H1 (cell line): Measurements from ENCODE around the gene ZNF256. TPM values are rescaled to one million over a fixed set of nuclear protein-coding genes. Genes with fewer than 3 reads are reported as not detected.

Source experiments
- CTCF ChIA-PET: fragments of 300-600 bp; sonication (Branson Sonifier 250); formaldehyde crosslinking; loops from one replicate; lab custom pipeline; 2021; ENCODE audit not compliant: partially characterized antibody; lab: Charles Lee
- POLR2A ChIA-PET: fragments of 300-600 bp; sonication (Branson Sonifier 250); formaldehyde crosslinking; loops from one replicate; lab custom pipeline; 2021; ENCODE audit warnings: inconsistent platforms; ENCODE audit not compliant: partially characterized antibody; lab: Charles Lee
- DNase-seq, 2 experiments: peaks; one replicate each; pipeline versions ENCODE4 v3.0.0 to v3.0.0-alpha.2; 2010 to 2022; ENCODE audit warnings: low spot score in 2 of 2, low read depth in 1 of 2, mixed read lengths in 1 of 2
- FAIRE-seq: peaks from 2 replicates; lab custom pipeline; 2011; peaks lifted over from hg19 to GRCh38; lab: Jason Lieb, UNC
- H2AFZ ChIP-seq: 2 replicates; pipeline ENCODE4 v1.8.1; 2012; ENCODE audit warnings: low read length, inconsistent platforms
- H2AK5ac ChIP-seq: 2 replicates; pipeline ENCODE4 v1.6.1; 2013; ENCODE audit warnings: low read depth, low read length
- H2BK120ac ChIP-seq: replicated peaks from 2 replicates; pipeline ENCODE3; 2013; ENCODE audit warnings: low read depth, low read length, inconsistent platforms
- H2BK12ac ChIP-seq: 2 replicates; pipeline ENCODE4 v1.6.1; 2013; ENCODE audit warnings: low read depth, low read length
- H2BK15ac ChIP-seq: 2 replicates; pipeline ENCODE4 v1.6.1; 2013; ENCODE audit warnings: low read length
- H2BK20ac ChIP-seq: 2 replicates; pipeline ENCODE4 v1.6.1; 2013; ENCODE audit warnings: low read length
- H2BK5ac ChIP-seq: 2 replicates; pipeline ENCODE4 v1.6.1; 2013; ENCODE audit warnings: low read depth, low read length
- H3K14ac ChIP-seq: 2 replicates; pipeline ENCODE4 v1.6.1; 2013; ENCODE audit warnings: inconsistent platforms; ENCODE audit not compliant: insufficient read length
- H3K18ac ChIP-seq: 2 replicates; pipeline ENCODE4 v1.6.1; 2013; ENCODE audit warnings: low read length; ENCODE audit errors: extremely low read depth
- H3K23ac ChIP-seq: 2 replicates; pipeline ENCODE4 v1.6.1; 2013; ENCODE audit warnings: inconsistent platforms; ENCODE audit not compliant: insufficient read length
- H3K23me2 ChIP-seq: 2 replicates; pipeline ENCODE4 v1.6.1; 2013; ENCODE audit warnings: low read depth, low read length
- H3K27ac ChIP-seq: 2 replicates; pipeline ENCODE4 v1.6.1; 2011; ENCODE audit warnings: low read depth, low read length, inconsistent platforms
- H3K27me3 ChIP-seq, 4 experiments: replicated peaks in 1 of 4; 1 replicate in 1 of 4; 2 replicates in 3 of 4; pipeline versions ENCODE4 v1.6.1 to v1.8.1; 2011 to 2013; ENCODE audit warnings: low read length in 3 of 4, mild to moderate bottlenecking in 3 of 4, inconsistent platforms in 2 of 4, mixed read lengths in 2 of 4, moderate library complexity in 1 of 4; ENCODE audit not compliant: control insufficient read depth in 3 of 4, insufficient read depth in 3 of 4; ENCODE audit errors: extremely low read depth in 1 of 4
- H3K36me3 ChIP-seq, 4 experiments: 2 replicates each; pipeline versions ENCODE4 v1.6.1 to v1.8.1; 2011 to 2013; ENCODE audit warnings: mild to moderate bottlenecking in 4 of 4, low read length in 3 of 4, moderate library complexity in 2 of 4, control low read depth in 1 of 4, inconsistent platforms in 1 of 4; ENCODE audit not compliant: insufficient read depth in 4 of 4, control insufficient read depth in 2 of 4
- H3K4ac ChIP-seq: replicated peaks from 2 replicates; pipeline ENCODE3; 2013; ENCODE audit warnings: low read length, low read depth, mixed read lengths, inconsistent platforms; ENCODE audit not compliant: insufficient read length
- H3K4me1 ChIP-seq, 4 experiments: replicated peaks in 1 of 4; 1 replicate in 1 of 4; 2 replicates in 3 of 4; pipeline versions ENCODE4 v1.6.1 to v1.8.1; 2011 to 2013; ENCODE audit warnings: low read length in 3 of 4, inconsistent platforms in 2 of 4, mixed read lengths in 1 of 4; ENCODE audit not compliant: insufficient read depth in 4 of 4, control insufficient read depth in 3 of 4
- H3K4me2 ChIP-seq, 2 experiments: 2 replicates each; pipeline versions ENCODE4 v1.6.1 to v1.8.1; 2011 to 2013; ENCODE audit warnings: low read depth in 2 of 2, low read length in 2 of 2, control low read depth in 1 of 2, inconsistent platforms in 1 of 2, mild to moderate bottlenecking in 1 of 2; ENCODE audit not compliant: insufficient read depth in 1 of 2
- H3K4me3 ChIP-seq, 4 experiments: fragments of 200-600, 300-600 bp in 1 of 4; sonication (generic), shearing (Covaris generic), sonication (Bioruptor Twin) in 1 of 4; 2 replicates each; pipeline versions ENCODE4 v1.5.1 to v1.8.1; 2011 to 2016; ENCODE audit warnings: low read length in 4 of 4, low read depth in 3 of 4, control low read depth in 2 of 4, inconsistent platforms in 2 of 4, mild to moderate bottlenecking in 2 of 4, mixed read lengths in 1 of 4, moderate library complexity in 1 of 4; ENCODE audit not compliant: insufficient read depth in 2 of 4; ENCODE audit errors: extremely low read depth in 1 of 4
- H3K56ac ChIP-seq: replicated peaks from 2 replicates; pipeline ENCODE3; 2013; ENCODE audit warnings: low read depth, mild to moderate bottlenecking, mixed read lengths, low read length, inconsistent platforms; ENCODE audit not compliant: insufficient read length
- H3K79me1 ChIP-seq: 2 replicates; pipeline ENCODE4 v1.6.1; 2013; ENCODE audit warnings: low read depth, low read length, control low read depth
- H3K79me2 ChIP-seq, 2 experiments: 2 replicates each; pipeline versions ENCODE4 v1.6.1 to v1.8.1; 2012 to 2013; ENCODE audit warnings: low read length in 2 of 2, mild to moderate bottlenecking in 2 of 2, inconsistent platforms in 1 of 2; ENCODE audit not compliant: insufficient read depth in 2 of 2, control insufficient read depth in 1 of 2
- H3K9ac ChIP-seq, 4 experiments: replicated peaks in 1 of 4; 1 replicate in 1 of 4; 2 replicates in 3 of 4; pipeline versions ENCODE4 v1.6.1 to v1.8.1; 2011 to 2013; ENCODE audit warnings: low read depth in 3 of 4, low read length in 3 of 4, control low read depth in 2 of 4, mild to moderate bottlenecking in 2 of 4, moderate library complexity in 2 of 4, inconsistent platforms in 1 of 4; ENCODE audit errors: extremely low read depth in 1 of 4
- H3K9me3 ChIP-seq, 2 experiments: 2 replicates each; pipeline versions ENCODE4 v1.6.1 to v1.8.1; 2012 to 2013; ENCODE audit warnings: mild to moderate bottlenecking in 2 of 2, moderate library complexity in 2 of 2, control low read depth in 1 of 2, inconsistent platforms in 1 of 2, low read depth in 1 of 2, low read length in 1 of 2, mixed read lengths in 1 of 2; ENCODE audit not compliant: insufficient read depth in 2 of 2
- H4K20me1 ChIP-seq, 2 experiments: replicated peaks in 1 of 2; 2 replicates each; pipeline versions ENCODE3 to v1.8.1; 2011 to 2013; ENCODE audit warnings: inconsistent platforms in 2 of 2, low read length in 2 of 2, mild to moderate bottlenecking in 1 of 2; ENCODE audit not compliant: insufficient read depth in 2 of 2, control insufficient read depth in 1 of 2
- H4K5ac ChIP-seq: 2 replicates; pipeline ENCODE4 v1.6.1; 2013; ENCODE audit warnings: low read length, low read depth, mixed read lengths, inconsistent platforms; ENCODE audit not compliant: insufficient read length
- H4K8ac ChIP-seq: 2 replicates; pipeline ENCODE4 v1.8.0; 2013; ENCODE audit warnings: mild to moderate bottlenecking, moderate library complexity, low read length, inconsistent platforms; ENCODE audit not compliant: insufficient read depth; ENCODE audit errors: extremely low read depth
- H4K91ac ChIP-seq: replicated peaks from 2 replicates; pipeline ENCODE3; 2013; ENCODE audit warnings: low read length, mixed read lengths, inconsistent platforms; ENCODE audit not compliant: insufficient read length
- NRF1 ChIP-seq: IDR thresholded peaks from 2 replicates; pipeline ENCODE4 v1.6.1; 2011; ENCODE audit warnings: mild to moderate bottlenecking, low read depth, low read length, improper control_type of control experiment
- WGBS, 2 experiments: shearing (Covaris generic) in 1 of 2; methylation state at CpG; one replicate each; pipeline versions ENCODE4 v1.1.6 to v1.1.7; 2013 to 2015; ENCODE audit warnings: low lambda C conversion rate in 2 of 2, mixed read lengths in 2 of 2, inconsistent platforms in 1 of 2, low coverage in 1 of 2, missing lambda C conversion rate in 1 of 2; ENCODE audit not compliant: insufficient replicate concordance in 2 of 2, insufficient coverage in 1 of 2, insufficient read length in 1 of 2; ENCODE audit errors: extremely low coverage in 1 of 2, missing lambda C conversion rate in 1 of 2; 5-methylcytosine and 5-hydroxymethylcytosine counted together
- polyA plus RNA-seq, 7 experiments: library from polyadenylated mRNA; depleted of rRNA in 3 of 7; stranded (reverse) in 5 of 7; unstranded in 2 of 7; fragments of >200 nt in 5 of 7; fragments of 200-250 nt in 2 of 7; gene quantifications; 1 replicate in 5 of 7; 2 replicates in 1 of 7; 4 replicates in 1 of 7; pipeline versions ENCODE4 v1.2.1 to v1.2.3, GENCODE V29; 2011 to 2013; ENCODE audit warnings: missing spikeins in 2 of 7, mixed read lengths in 2 of 7
- total RNA-seq: library from RNA; stranded (reverse); fragmentation: NEBNext Ultra II Directional; extraction: Animal tissue kit (Norgen Biotek cat#: 25700); gene quantifications from 2 replicates; pipeline ENCODE4 v1.2.1, GENCODE V29; 2021

The ZNF256 gene
- total and polyA plus RNA-seq, 2 of the 8 experiments (the other 6 are each of a cell fraction or from before 2014, with no cell fraction given): 6.1 to 13.5 TPM

GRCh38 chr19:57927587-57927986, 19.9 kb downstream of the ZNF256 start:
- Histone ChIP-seq H4K5ac (no peak overlapping the region), H3K27ac (no peak overlapping the region), H2BK120ac (no peak overlapping the region), H3K36me3 (peaks cover 38 to 94% (median 64%) of the 10 kb centered on the region in 4 experiments; a peak in 7 of 8 replicates), H3K4me2 (no peak overlapping the region), H2BK5ac (no peak overlapping the region), H3K9me3 (peaks cover 44 to 55% of the 10 kb centered on the region in 2 experiments), H3K23me2 (no peaks in the 10 kb centered on the region), H2BK15ac (no peak overlapping the region), H3K4me3 (no peak overlapping the region), H3K27me3 (no peaks in the 10 kb centered on the region), H3K79me2 (peaks cover 10 to 42% of the 10 kb centered on the region in 2 experiments), H3K9ac (no peak overlapping the region), H3K23ac (no peak overlapping the region), H3K56ac (no peak overlapping the region), H2AK5ac (no peak overlapping the region), H3K14ac (no peak overlapping the region), H3K4me1 (no peaks in the 10 kb centered on the region), H3K79me1 (peaks cover 2% of the 10 kb centered on the region; the same call in 1 of the 2 replicates), H3K4ac (no peak overlapping the region), H4K20me1 (peaks cover 0 to 1% of the 10 kb centered on the region in 2 experiments), H2BK12ac (no peak overlapping the region), H2AFZ (no peak overlapping the region), H4K91ac (no peak overlapping the region), H3K18ac (no peak overlapping the region), H4K8ac (no peak overlapping the region), H2BK20ac (no peak overlapping the region)
- ChIA-PET CTCF (no interaction called here), POLR2A (no interaction called here)
- WGBS, 2 experiments: 97% methylated on average over 4 of the region's 4 CpGs; no CpG with 5 or more reads in 1 of the 2 experiments
- no peak for FAIRE-seq
- no peak for DNase-seq
- no peak for TF ChIP-seq NRF1
